ENCODE data around the gene GALNTL6.

Gene GALNTL6

DNA sequence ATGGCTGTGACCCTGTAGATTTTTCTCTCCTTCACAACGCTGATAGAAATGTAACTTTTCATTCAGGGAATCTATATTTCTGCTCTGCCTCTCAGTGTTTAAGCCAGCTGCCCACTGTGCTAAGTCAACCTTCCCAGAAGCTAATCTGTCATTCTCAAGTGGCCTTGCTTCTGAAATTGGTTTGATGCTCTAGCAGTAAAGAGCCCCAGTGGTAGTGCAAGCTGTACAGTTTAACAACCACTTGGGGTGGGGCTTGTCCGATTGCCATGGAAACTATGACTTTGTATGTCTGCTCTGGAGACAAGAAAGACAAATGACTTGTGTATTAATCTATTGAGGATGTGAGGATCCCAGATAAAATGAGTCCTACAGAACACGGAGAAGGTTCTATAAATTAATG lies 734.5 kb downstream of the GALNTL6 start:
- TF ChIP-seq, protein P1, sequence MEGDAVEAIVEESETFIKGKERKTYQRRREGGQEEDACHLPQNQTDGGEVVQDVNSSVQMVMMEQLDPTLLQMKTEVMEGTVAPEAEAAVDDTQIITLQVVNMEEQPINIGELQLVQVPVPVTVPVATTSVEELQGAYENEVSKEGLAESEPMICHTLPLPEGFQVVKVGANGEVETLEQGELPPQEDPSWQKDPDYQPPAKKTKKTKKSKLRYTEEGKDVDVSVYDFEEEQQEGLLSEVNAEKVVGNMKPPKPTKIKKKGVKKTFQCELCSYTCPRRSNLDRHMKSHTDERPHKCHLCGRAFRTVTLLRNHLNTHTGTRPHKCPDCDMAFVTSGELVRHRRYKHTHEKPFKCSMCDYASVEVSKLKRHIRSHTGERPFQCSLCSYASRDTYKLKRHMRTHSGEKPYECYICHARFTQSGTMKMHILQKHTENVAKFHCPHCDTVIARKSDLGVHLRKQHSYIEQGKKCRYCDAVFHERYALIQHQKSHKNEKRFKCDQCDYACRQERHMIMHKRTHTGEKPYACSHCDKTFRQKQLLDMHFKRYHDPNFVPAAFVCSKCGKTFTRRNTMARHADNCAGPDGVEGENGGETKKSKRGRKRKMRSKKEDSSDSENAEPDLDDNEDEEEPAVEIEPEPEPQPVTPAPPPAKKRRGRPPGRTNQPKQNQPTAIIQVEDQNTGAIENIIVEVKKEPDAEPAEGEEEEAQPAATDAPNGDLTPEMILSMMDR (IDR thresholded peaks at IDR 0.05; ENCODE audit: borderline replicate concordance, control extremely low read depth, extremely low read depth, insufficient read depth, missing control alignments) = no peak
- in situ Hi-C loops (cut with MboI; ENCODE audit: low sequenced_read_pairs, unreplicated experiment) = no loop called here
- no peak for DNase-seq (ENCODE audit: low spot score)

DNA sequence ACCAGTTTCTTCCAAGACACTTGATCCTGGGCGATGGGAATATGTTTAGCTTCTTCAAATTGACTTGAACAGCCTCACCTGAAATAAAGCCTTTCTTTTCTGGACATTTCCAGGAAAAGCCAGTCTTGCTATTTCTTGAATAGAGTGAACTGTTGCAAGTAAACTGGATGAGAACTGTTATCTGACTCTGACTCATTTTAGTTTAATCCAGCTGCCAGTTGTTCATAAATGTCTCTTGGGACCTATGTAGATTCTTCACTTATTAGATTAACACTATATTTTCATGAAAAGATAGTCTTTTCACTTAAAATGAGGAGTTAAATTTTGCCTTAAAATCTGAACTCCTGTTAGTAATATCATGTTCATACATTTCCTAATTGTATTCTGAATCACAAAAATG lies 740.0 kb downstream of the GALNTL6 start:
- in situ Hi-C loops (cut with MboI; ENCODE audit: low sequenced_read_pairs, unreplicated experiment) = no loop called here
- TF ChIP-seq, protein P1 (IDR thresholded peaks at IDR 0.05; ENCODE audit: borderline replicate concordance, control extremely low read depth, extremely low read depth, insufficient read depth, missing control alignments) = no peak
- no peak for DNase-seq (ENCODE audit: low spot score)

DNA sequence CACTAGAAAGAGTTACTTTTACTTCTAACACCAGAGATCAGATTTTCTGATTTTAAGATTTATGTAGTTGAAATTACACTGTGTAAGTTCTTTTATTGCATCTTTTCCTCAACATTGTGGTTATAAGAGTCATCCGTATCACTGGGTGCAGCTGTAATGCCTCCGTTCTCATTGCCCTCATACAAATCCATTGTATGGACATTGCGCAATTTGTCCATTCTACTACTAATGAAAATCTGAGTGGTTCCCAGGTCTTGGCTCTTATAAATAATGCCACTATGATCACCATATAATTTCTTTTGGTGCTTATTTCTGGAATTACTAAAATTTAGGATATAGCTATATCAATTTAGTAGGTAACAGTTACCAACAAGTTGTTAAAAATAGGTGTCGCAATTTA lies 741.4 kb downstream of the GALNTL6 start:
- TF ChIP-seq, protein P1 (IDR thresholded peaks at IDR 0.05; ENCODE audit: borderline replicate concordance, control extremely low read depth, extremely low read depth, insufficient read depth, missing control alignments) = no peak
- in situ Hi-C loops (cut with MboI; ENCODE audit: low sequenced_read_pairs, unreplicated experiment) = no loop called here
- DNase-seq (ENCODE audit: low spot score) = no peak

DNA sequence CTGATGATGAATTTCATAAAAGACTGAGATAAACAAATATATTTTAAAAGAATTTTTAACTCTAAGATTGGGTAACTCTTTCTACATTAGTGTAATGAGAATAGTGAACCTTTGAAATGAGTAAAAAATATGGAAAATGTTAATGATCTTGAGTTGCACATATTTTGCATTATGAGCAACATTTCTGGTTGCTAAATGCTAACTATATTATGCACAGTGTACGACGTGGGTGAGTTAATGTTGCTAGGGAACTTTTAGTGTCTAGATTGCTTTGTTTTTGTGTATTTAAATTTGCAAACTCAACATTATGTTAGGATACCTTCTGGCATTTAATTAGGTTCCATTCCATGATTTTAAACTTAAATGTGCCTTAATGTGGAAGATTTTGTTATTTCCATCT lies 742.5 kb downstream of the GALNTL6 start:
- in situ Hi-C loops (cut with MboI; ENCODE audit: low sequenced_read_pairs, unreplicated experiment) = no loop called here
- DNase-seq (ENCODE audit: low spot score) = no peak
- TF ChIP-seq, protein P1 (IDR thresholded peaks at IDR 0.05; ENCODE audit: borderline replicate concordance, control extremely low read depth, extremely low read depth, insufficient read depth, missing control alignments) = no peak

DNA sequence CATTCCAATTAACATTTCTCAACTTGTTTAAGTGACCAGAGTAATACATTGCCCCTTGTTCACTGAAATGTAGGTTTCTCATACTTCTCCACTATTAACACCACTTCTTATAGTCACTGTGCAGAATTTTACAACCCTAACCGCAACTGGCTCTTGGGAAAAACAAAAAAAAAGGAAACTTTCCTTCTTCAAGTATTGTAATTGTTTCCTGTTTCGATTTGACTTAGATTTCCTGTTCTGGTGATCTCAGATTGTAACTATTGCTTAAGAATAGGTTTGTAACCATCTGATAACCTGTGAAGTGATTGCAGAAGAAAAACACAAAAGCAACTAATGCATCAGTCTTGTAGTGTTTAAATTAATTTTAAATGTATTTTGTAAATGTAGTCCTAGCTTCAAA lies 760.7 kb downstream of the GALNTL6 start:
- no peak for DNase-seq (ENCODE audit: low spot score)
- TF ChIP-seq, protein P1 (IDR thresholded peaks at IDR 0.05; ENCODE audit: borderline replicate concordance, control extremely low read depth, extremely low read depth, insufficient read depth, missing control alignments) = no peak
- in situ Hi-C loops (cut with MboI; ENCODE audit: low sequenced_read_pairs, unreplicated experiment) = no loop called here

DNA sequence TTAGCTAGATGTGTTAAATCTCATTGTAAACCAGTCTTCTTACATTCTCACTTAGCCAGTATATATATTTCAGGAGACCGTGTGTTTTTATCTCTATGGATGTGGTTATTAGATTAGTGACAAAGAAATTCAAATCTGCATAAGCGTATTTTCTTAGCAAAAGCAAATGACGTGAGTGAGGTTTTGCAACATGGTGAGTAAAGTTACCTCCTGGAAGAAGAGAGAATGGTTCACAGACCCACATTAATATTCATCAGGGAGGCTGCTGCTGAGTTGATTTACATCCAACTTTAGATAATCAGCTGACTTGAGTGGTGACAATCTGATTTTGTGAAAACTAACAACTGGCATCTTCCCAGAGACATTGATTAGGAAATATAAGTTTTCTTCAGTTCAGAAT lies 765.5 kb downstream of the GALNTL6 start:
- TF ChIP-seq, protein P1 (IDR thresholded peaks at IDR 0.05; ENCODE audit: borderline replicate concordance, control extremely low read depth, extremely low read depth, insufficient read depth, missing control alignments) = no peak
- in situ Hi-C loops (cut with MboI; ENCODE audit: low sequenced_read_pairs, unreplicated experiment) = no loop called here
- DNase-seq (ENCODE audit: low spot score) = no peak

DNA sequence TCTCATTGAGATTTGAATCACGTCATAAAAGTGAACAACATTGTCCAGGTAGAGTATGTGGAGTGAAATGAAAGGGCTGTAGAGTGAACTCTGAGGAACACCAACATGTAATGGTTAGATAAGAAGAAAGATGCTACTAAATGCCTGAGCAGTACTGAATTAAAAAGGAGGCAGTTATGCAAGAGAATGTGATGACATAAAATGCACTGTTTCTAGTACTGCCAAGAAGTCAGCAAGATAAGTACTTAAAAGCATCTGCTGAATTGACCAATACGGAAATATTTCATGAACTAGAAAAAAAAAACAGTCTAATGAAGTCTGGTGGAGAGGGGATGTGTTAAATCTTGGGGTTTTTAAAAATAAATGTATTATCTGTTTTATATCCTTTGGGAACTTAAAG lies 771.6 kb downstream of the GALNTL6 start:
- in situ Hi-C loops (cut with MboI; ENCODE audit: low sequenced_read_pairs, unreplicated experiment) = no loop called here
- DNase-seq (ENCODE audit: low spot score) = no peak
- TF ChIP-seq, protein P1 (IDR thresholded peaks at IDR 0.05; ENCODE audit: borderline replicate concordance, control extremely low read depth, extremely low read depth, insufficient read depth, missing control alignments) = no peak

All from GM13976 (cell line).